ENCODE results near the gene MACF1. TPM values are rescaled to one million over a fixed set of nuclear protein-coding genes. Genes with fewer than 3 reads are reported as not detected.
"Not testable (repeated sequence)": the region's sequence is repeated elsewhere in the genome, so short reads cannot be mapped to it uniquely, and the experiment has no call there.

MACF1 gene
- total and polyA plus RNA-seq, 2 donors from 2014 or later: 65.7 to 387 TPM

DNA sequence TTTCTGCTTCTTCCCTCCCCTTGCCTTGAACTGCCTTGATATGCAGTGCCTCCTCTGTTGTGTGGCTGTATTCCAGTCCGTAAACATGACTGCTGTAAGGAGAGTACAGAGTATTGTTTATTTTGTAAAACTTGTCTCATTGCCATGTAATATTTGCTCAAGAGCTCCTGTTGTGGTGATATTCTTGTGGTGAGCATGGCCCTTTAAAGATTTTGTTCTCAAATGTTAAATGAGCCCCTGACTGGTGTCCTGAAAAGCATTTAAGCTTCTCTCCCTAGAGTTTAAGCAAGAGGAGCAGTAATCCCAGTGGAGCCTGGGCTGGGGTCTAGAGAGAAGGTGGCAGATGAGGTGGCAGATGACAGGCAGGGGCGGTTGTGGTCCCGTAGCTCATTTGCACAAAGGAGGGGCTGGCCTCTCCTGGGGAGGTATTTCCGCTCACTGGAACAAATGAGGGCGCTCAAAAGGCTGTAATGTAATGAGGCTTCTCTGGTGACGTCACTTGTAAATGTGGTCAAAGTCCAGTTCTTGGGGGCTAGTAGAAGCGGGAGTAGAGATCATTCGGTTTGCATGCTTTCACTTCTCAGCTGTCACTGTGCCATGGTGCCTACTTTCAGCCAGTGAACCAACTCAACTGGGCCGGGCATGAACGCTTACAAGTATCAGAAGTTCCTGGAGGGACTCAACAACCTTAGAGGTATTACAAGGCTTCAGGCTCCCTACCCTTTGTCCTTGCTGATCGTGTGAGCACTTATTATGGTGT, 46.0 kb upstream of the MACF1 start:
- Histone ChIP-seq H3K27ac (ENCODE audit: low read depth in 2 of 2, low read length in 2 of 2) (peak overlapping the region; percentile 87), H3K4me3 (ENCODE audit: low read length in 3 of 3) (peak overlapping the region in 2 of 3 donors; percentile 36 to 52), H3K4me1 (ENCODE audit: control insufficient read depth in 2 of 3, insufficient read depth in 2 of 3, low read depth in 1 of 3, low read length in 3 of 3) (peaks cover 4 to 58% (median 37%) of the 10 kb centered on the region in 3 donors), H3K9ac (ENCODE audit: low read length in 3 of 3) (peak overlapping the region in 2 of 3 donors; percentile 11 to 56), H3K9me3 (ENCODE audit: control insufficient read depth in 2 of 3, insufficient read depth in 1 of 3, low read length in 3 of 3) (no peaks in the 10 kb centered on the region), H3K27me3 (ENCODE audit: control insufficient read depth, insufficient read depth, low read length) (no peaks in the 10 kb centered on the region), H3K36me3 (ENCODE audit: control insufficient read depth in 2 of 3, insufficient read depth in 3 of 3, low read length in 3 of 3) (no peaks in the 10 kb centered on the region)
- FAIRE-seq: no peak
- intact Hi-C loops (cut with DNase I): no loop called here
- TF ChIP-seq, protein P1, sequence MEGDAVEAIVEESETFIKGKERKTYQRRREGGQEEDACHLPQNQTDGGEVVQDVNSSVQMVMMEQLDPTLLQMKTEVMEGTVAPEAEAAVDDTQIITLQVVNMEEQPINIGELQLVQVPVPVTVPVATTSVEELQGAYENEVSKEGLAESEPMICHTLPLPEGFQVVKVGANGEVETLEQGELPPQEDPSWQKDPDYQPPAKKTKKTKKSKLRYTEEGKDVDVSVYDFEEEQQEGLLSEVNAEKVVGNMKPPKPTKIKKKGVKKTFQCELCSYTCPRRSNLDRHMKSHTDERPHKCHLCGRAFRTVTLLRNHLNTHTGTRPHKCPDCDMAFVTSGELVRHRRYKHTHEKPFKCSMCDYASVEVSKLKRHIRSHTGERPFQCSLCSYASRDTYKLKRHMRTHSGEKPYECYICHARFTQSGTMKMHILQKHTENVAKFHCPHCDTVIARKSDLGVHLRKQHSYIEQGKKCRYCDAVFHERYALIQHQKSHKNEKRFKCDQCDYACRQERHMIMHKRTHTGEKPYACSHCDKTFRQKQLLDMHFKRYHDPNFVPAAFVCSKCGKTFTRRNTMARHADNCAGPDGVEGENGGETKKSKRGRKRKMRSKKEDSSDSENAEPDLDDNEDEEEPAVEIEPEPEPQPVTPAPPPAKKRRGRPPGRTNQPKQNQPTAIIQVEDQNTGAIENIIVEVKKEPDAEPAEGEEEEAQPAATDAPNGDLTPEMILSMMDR (IDR thresholded peaks at IDR 0.05; ENCODE audit: borderline replicate concordance, extremely low read depth, insufficient read depth): no peak
- peak in 4 of 5 donors; percentile 65 to 93 (median 80) for DNase-seq

DNA sequence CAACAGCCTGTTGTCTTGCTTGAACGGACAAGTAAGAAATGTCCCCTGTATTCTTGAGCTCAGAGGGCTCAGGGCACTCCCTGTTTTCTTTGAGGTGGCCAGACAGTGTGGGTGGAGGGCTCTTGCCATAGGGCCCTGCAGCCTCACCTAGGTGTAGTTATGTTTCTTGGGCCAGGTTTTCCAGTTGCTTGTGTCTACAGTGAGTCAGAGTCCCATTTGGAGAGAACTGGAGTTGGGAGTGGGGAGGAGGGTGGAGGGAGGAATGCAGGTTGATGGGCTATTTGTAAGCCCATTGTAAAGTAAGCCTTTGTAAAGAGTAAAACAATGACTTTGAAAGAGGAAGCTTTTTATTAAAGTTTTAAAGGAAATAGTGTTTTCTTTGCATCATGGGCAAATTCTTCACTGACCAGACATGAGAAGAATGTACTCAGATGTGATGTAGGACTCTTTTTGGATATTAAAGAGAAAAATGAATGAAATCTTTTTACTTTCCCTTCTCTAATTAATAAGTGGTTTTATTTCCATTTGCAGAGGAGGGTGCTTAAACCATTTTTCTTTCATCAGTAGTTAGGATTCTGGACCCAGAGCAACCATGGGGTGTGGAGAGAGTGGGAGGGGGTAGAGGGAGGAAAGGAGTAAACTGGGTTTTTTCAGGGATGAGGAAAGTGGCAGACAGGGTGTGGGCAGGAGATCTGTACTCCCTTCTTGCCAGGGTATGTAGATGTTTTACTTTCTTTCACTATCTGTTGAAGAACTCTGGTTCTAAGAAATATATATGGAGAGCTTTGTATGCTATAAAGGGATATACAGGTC, 45.1 kb upstream of the MACF1 start:
- intact Hi-C loops (cut with DNase I): no loop called here
- TF ChIP-seq, protein P1 (IDR thresholded peaks at IDR 0.05; ENCODE audit: borderline replicate concordance, extremely low read depth, insufficient read depth): no peak
- DNase-seq (no peak), FAIRE-seq (no peak)
- Histone ChIP-seq H3K4me1 (ENCODE audit: control insufficient read depth in 2 of 3, insufficient read depth in 2 of 3, low read depth in 1 of 3, low read length in 3 of 3) (peaks cover 4 to 50% (median 27%) of the 10 kb centered on the region in 3 donors), H3K36me3 (ENCODE audit: control insufficient read depth in 2 of 3, insufficient read depth in 3 of 3, low read length in 3 of 3) (no peaks in the 10 kb centered on the region), H3K27ac (ENCODE audit: low read depth in 2 of 2, low read length in 2 of 2) (peak overlapping the region; percentile 87), H3K9ac (ENCODE audit: low read length in 3 of 3) (peak overlapping the region in 1 of 3 donors; percentile 56), H3K9me3 (ENCODE audit: control insufficient read depth in 2 of 3, insufficient read depth in 1 of 3, low read length in 3 of 3) (no peaks in the 10 kb centered on the region), H3K4me3 (ENCODE audit: low read length in 3 of 3) (peak overlapping the region in 2 of 3 donors; percentile 36 to 52), H3K27me3 (ENCODE audit: control insufficient read depth, insufficient read depth, low read length) (no peaks in the 10 kb centered on the region)

DNA sequence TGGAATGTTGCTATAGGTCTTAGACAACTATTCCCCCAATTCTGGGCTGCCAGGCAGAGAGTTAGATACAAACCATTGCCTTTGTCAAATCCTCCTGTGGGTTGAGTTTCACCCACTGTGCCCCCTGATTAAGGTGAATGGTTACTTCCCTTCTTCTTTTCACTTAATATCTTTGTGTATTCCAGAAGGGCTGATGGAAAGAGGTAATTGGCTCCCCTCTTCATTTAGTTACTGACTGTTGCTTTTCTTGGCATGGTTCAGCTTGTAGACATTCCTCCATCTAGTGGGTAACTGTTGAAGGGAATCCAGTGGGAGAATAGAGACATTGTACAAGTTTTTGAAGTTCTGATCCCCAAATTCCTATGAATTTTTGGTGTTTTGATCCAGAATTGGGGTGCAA, 43.8 kb upstream of the MACF1 start:
- Histone ChIP-seq H3K4me3 (ENCODE audit: low read length in 3 of 3) (no peak overlapping the region), H3K9ac (ENCODE audit: low read length in 3 of 3) (no peak overlapping the region), H3K36me3 (ENCODE audit: control insufficient read depth in 2 of 3, insufficient read depth in 3 of 3, low read length in 3 of 3) (no peaks in the 10 kb centered on the region), H3K27ac (ENCODE audit: low read depth in 2 of 2, low read length in 2 of 2) (no peak overlapping the region), H3K9me3 (ENCODE audit: control insufficient read depth in 2 of 3, insufficient read depth in 1 of 3, low read length in 3 of 3) (no peaks in the 10 kb centered on the region), H3K4me1 (ENCODE audit: control insufficient read depth in 2 of 3, insufficient read depth in 2 of 3, low read depth in 1 of 3, low read length in 3 of 3) (peaks cover 4 to 41% (median 25%) of the 10 kb centered on the region in 3 donors), H3K27me3 (ENCODE audit: control insufficient read depth, insufficient read depth, low read length) (no peaks in the 10 kb centered on the region)
- intact Hi-C loops (cut with DNase I): no loop called here
- TF ChIP-seq, protein P1 (IDR thresholded peaks at IDR 0.05; ENCODE audit: borderline replicate concordance, extremely low read depth, insufficient read depth): no peak
- no peak for DNase-seq
- no peak for FAIRE-seq

DNA sequence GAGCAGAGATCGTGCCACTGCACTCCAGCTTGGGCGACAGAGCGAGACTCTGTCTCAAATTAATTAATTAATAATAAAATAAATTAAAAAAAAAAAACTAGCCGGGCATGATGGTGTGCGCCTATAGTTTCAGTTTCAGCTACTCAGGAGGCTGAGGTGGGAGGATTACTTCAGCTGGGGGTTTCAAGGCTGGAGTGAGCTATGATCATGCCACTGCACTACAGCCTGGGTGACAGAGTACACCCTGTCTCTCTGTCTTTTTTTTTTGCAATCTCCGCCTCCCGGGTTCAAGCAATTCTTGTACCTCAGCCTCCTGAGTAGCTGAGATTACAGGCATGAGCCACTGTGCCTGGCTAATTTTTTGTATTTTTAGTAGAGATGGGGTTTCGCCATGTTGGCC, 42.7 kb upstream of the MACF1 start:
- FAIRE-seq; H3K27ac ChIP-seq (ENCODE audit: low read depth in 2 of 2, low read length in 2 of 2); H3K9ac ChIP-seq (ENCODE audit: low read length in 3 of 3); H3K9me3 ChIP-seq (ENCODE audit: control insufficient read depth in 2 of 3, insufficient read depth in 1 of 3, low read length in 3 of 3); H3K4me3 ChIP-seq (ENCODE audit: low read length in 3 of 3); DNase-seq; H3K36me3 ChIP-seq (ENCODE audit: control insufficient read depth in 2 of 3, insufficient read depth in 3 of 3, low read length in 3 of 3); H3K27me3 ChIP-seq (ENCODE audit: control insufficient read depth, insufficient read depth, low read length); intact Hi-C loops (cut with DNase I): not testable (repeated sequence)
- H3K4me1 ChIP-seq (ENCODE audit: control insufficient read depth in 2 of 3, insufficient read depth in 2 of 3, low read depth in 1 of 3, low read length in 3 of 3): peaks cover 4 to 41% (median 26%) of the 10 kb centered on the region in 3 donors

Data from kidney (tissue), 14 donors.